ENCODE measurements around the gene ZSWIM4. TPM values are rescaled to one million over a fixed set of nuclear protein-coding genes. Genes with fewer than 3 reads are reported as not detected.
A peak's percentile ranks its signal among the peaks of the same experiment; 100 is the strongest.
"Not testable (repeated sequence)": the region's sequence is repeated elsewhere in the genome, so short reads cannot be mapped to it uniquely, and the experiment has no call there.

ZSWIM4 gene
- total and polyA plus RNA-seq, 10 of the 15 experiments (the other 5 are each of a cell fraction or from before 2014, with no cell fraction given) = 0.73 to 11.1 (median 1.8) TPM; not detected in 2

DNA sequence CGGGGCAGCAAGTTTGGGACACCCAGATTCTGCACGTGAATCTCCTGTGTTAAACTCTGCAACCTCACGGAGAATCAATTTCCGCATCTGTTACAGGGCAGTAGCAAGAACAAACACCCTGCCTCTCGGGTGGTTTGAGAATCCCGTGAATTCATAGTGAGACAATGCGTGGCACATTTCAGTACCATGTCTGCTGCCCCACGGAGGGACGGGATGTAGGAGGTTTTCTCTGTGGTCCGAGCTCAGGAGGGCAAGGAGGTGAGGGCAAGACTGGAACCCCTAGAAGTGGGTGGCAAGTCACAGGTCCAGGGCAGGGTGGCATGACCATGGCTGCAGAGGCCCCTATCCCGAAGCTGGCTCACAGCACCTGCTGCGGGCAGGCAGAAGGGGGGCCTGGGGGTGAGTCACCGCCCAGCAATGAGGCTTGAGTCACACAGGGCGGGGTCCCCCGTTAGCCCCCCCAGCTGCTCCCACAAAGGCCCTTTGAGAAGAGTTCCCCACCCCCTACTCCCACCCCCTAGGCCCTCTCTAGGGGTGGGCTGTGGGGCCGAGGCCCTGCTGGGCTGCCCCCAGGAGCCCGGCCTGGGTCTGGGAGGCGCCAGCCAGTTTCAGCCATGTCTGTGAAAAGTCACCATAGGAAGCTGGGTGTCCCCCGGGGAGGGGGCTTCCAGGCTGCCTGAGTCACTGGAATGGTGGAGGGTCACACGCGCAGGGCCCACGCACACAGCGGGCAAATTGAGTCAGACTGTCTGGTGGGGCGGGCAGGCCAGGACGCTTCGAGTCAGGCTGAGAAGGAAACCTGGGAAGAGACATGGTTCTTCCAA lies 55.9 kb downstream of the ZSWIM4 start:
- FAIRE-seq (no peak), DNase-seq (ENCODE audit: low read depth, low spot score) (no peak), ATAC-seq (no peak)
- intact Hi-C loops (cut with micrococcal nuclease; ENCODE audit: unreplicated experiment) = no loop called here
- Histone ChIP-seq H2AFZ (ENCODE audit: control insufficient read depth, low read depth, low read length) (no peak overlapping the region; the same call in 1 of the 2 replicates), H3K27me3 (replicated peaks in 1 of 2; ENCODE audit: control insufficient read depth in 2 of 2, insufficient read depth in 2 of 2, low read length in 1 of 2) (no peaks in the 10 kb centered on the region), H3K4me3 (no peak overlapping the region), H3K4me1 (ENCODE audit: control insufficient read depth, insufficient read depth, low read length) (peaks cover 19% of the 10 kb centered on the region), H3K9ac (ENCODE audit: control insufficient read depth, insufficient read depth, low read length) (no peak overlapping the region), H3K27ac (ENCODE audit: control insufficient read depth, insufficient read depth) (no peak overlapping the region), H4K20me1 (ENCODE audit: control insufficient read depth, insufficient read depth) (no peaks in the 10 kb centered on the region), H3K36me3 (ENCODE audit: control insufficient read depth in 2 of 2, insufficient read depth in 2 of 2, low read length in 1 of 2) (no peaks in the 10 kb centered on the region), H3K9me3 (replicated peaks; ENCODE audit: control insufficient read depth, insufficient read depth, low read length) (no peaks in the 10 kb centered on the region), H3K4me2 (ENCODE audit: control insufficient read depth, insufficient read depth) (peak overlapping the region; percentile 42; the same call in 1 of the 2 replicates), H3K79me2 (ENCODE audit: control insufficient read depth, insufficient read depth, low read length) (no peaks in the 10 kb centered on the region)
- ChIA-PET RAD21 (ENCODE audit: unreplicated experiment) (interaction anchor here (2.4 kb wide), 1 partner anchor 11 kb away, joined by 12 read pairs; no protein-coding TSS in a partner anchor), CTCF (no interaction called here), SMC1A (ENCODE audit: uncharacterized antibody, unreplicated experiment) (no interaction called here), POLR2A (interaction anchor here (1.5 to 2.4 kb wide), 2 partner anchors 9 to 11 kb away, joined by 3 to 11 read pairs; no protein-coding TSS in a partner anchor)
- in situ Hi-C loops (cut with MboI) = no loop called here
- TF ChIP-seq FOXM1 (IDR thresholded peaks at IDR 0.05; ENCODE audit: low read depth, low read length) = no peak
- no peak for TF ChIP-seq ESRRA (IDR thresholded peaks at IDR 0.05; ENCODE audit: low read length)
- no peak for TF ChIP-seq LARP7 (IDR thresholded peaks at IDR 0.05)
- no peak for TF ChIP-seq TBL1XR1 (IDR thresholded peaks at IDR 0.05; ENCODE audit: low read depth, low read length)
- TF ChIP-seq EGR1 (IDR thresholded peaks at IDR 0.05; ENCODE audit: borderline replicate concordance in 1 of 2, low read depth in 2 of 2, low read length in 2 of 2) = no peak
- TF ChIP-seq BRCA1 (IDR thresholded peaks at IDR 0.05; ENCODE audit: low read depth, low read length) = no peak
- no peak for TF ChIP-seq KAT2A (conservative IDR thresholded peaks at IDR 0.05; ENCODE audit: control insufficient read depth, low read depth, low read length)
- TF ChIP-seq FOS (IDR thresholded peaks at IDR 0.05; ENCODE audit: borderline replicate concordance, extremely low read depth, insufficient read length) = no peak
- TF ChIP-seq EED (IDR thresholded peaks at IDR 0.05; ENCODE audit: low read depth) = no peak
- TF ChIP-seq, protein P1, sequence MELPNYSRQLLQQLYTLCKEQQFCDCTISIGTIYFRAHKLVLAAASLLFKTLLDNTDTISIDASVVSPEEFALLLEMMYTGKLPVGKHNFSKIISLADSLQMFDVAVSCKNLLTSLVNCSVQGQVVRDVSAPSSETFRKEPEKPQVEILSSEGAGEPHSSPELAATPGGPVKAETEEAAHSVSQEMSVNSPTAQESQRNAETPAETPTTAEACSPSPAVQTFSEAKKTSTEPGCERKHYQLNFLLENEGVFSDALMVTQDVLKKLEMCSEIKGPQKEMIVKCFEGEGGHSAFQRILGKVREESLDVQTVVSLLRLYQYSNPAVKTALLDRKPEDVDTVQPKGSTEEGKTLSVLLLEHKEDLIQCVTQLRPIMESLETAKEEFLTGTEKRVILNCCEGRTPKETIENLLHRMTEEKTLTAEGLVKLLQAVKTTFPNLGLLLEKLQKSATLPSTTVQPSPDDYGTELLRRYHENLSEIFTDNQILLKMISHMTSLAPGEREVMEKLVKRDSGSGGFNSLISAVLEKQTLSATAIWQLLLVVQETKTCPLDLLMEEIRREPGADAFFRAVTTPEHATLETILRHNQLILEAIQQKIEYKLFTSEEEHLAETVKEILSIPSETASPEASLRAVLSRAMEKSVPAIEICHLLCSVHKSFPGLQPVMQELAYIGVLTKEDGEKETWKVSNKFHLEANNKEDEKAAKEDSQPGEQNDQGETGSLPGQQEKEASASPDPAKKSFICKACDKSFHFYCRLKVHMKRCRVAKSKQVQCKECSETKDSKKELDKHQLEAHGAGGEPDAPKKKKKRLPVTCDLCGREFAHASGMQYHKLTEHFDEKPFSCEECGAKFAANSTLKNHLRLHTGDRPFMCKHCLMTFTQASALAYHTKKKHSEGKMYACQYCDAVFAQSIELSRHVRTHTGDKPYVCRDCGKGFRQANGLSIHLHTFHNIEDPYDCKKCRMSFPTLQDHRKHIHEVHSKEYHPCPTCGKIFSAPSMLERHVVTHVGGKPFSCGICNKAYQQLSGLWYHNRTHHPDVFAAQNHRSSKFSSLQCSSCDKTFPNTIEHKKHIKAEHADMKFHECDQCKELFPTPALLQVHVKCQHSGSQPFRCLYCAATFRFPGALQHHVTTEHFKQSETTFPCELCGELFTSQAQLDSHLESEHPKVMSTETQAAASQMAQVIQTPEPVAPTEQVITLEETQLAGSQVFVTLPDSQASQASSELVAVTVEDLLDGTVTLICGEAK (IDR thresholded peaks at IDR 0.05; ENCODE audit: borderline replicate concordance) = no peak
- no peak for TF ChIP-seq RBBP5 (conservative IDR thresholded peaks at IDR 0.05)
- BruUV-seq (replicated peaks) = no TSS peak
- 69% methylated on average over 25 of the region's 26 CpGs for whole genome bisulfite sequencing (ENCODE audit: insufficient coverage, insufficient replicate concordance, low lambda C conversion rate, missing lambda C conversion rate)

- ATAC-seq; FAIRE-seq; H3K4me2 ChIP-seq (ENCODE audit: control insufficient read depth, insufficient read depth); H4K20me1 ChIP-seq (ENCODE audit: control insufficient read depth, insufficient read depth); DNase-seq (ENCODE audit: low read depth, low spot score); H3K4me3 ChIP-seq; intact Hi-C loops (cut with micrococcal nuclease; ENCODE audit: unreplicated experiment); H3K36me3 ChIP-seq (ENCODE audit: control insufficient read depth in 2 of 2, insufficient read depth in 2 of 2, low read length in 1 of 2); in situ Hi-C loops (cut with MboI); H3K27ac ChIP-seq (ENCODE audit: control insufficient read depth, insufficient read depth); BruUV-seq (replicated peaks); H3K9ac ChIP-seq (ENCODE audit: control insufficient read depth, insufficient read depth, low read length); H3K9me3 ChIP-seq (replicated peaks; ENCODE audit: control insufficient read depth, insufficient read depth, low read length); H3K79me2 ChIP-seq (ENCODE audit: control insufficient read depth, insufficient read depth, low read length); H2AFZ ChIP-seq (ENCODE audit: control insufficient read depth, low read depth, low read length); H3K27me3 ChIP-seq (replicated peaks in 1 of 2; ENCODE audit: control insufficient read depth in 2 of 2, insufficient read depth in 2 of 2, low read length in 1 of 2): not testable (repeated sequence)
- ChIA-PET SMC1A (ENCODE audit: uncharacterized antibody, unreplicated experiment) (interaction anchor here (1.2 to 1.5 kb wide), 2 partner anchors 9 to 10 kb away, joined by 3 to 5 read pairs; no protein-coding TSS in a partner anchor), CTCF (interaction anchor here (1.0 to 1.6 kb wide), 2 partner anchors 10 to 794 kb away, joined by 3 to 4 read pairs; no protein-coding TSS in a partner anchor), POLR2A (interaction anchor here (1.5 to 2.4 kb wide), 2 partner anchors 8 to 10 kb away, joined by 3 to 11 read pairs; no protein-coding TSS in a partner anchor), RAD21 (ENCODE audit: unreplicated experiment) (interaction anchor here (1.0 to 2.4 kb wide), 2 partner anchors 10 to 12 kb away, joined by 3 to 12 read pairs; no protein-coding TSS in a partner anchor)
- peaks cover 13% of the 10 kb centered on the region for H3K4me1 ChIP-seq (ENCODE audit: control insufficient read depth, insufficient read depth, low read length)
- WGBS (ENCODE audit: insufficient coverage, insufficient replicate concordance, low lambda C conversion rate, missing lambda C conversion rate) = 89% methylated on average over 5 of the region's 5 CpGs
Measured at GRCh38 chr19:13851734-13852114, 56.5 kb downstream of the ZSWIM4 start.

All from GM12878 (cell line).